PC-3 (cell line): ENCODE measurements around the gene LMO3. TPM values are rescaled to one million over a fixed set of nuclear protein-coding genes. Genes with fewer than 3 reads are reported as not detected.

Experiments
- ATAC-seq: fragments of 200-7000 bp; cut with Tn5 transposase; 2 replicates; pipeline ENCODE4 v1.9.1; 2020; ENCODE audit warnings: mild to moderate bottlenecking, moderate library complexity
- BruUV-seq: library from RNA; stranded (reverse); fragments of 400-500 nt; replicated peaks from 2 replicates; lab custom pipeline; 2021; lab: Mats Ljungman, UMichigan
- CTCF ChIA-PET: fragments of 300-600 bp; sonication (Branson Sonifier 250); formaldehyde crosslinking; loops from one replicate; lab custom pipeline; 2022; ENCODE audit warnings: antibody characterized with exemption; lab: Charles Lee
- POLR2A ChIA-PET: fragments of 300-600 bp; sonication (Branson Sonifier 250); formaldehyde crosslinking; loops from one replicate; lab custom pipeline; 2022; ENCODE audit warnings: antibody characterized with exemption; ENCODE audit not compliant: unreplicated experiment; lab: Charles Lee
- DNase-seq: peaks from one replicate; pipeline ENCODE4 v3.0.0-alpha.2; 2015
- H2AFZ ChIP-seq: fragments of 300-600 bp; sonication (generic); 2 replicates; pipeline ENCODE4 v1.6.0; 2016; ENCODE audit warnings: antibody characterized with exemption, low read length
- H3F3A ChIP-seq: fragments of 300-600 bp; sonication (generic); one replicate; pipeline ENCODE4 v1.6.0; 2017; ENCODE audit warnings: antibody characterized with exemption, low read length, control low read depth, mild to moderate bottlenecking; ENCODE audit not compliant: unreplicated experiment
- H3K27ac ChIP-seq: fragments of 300-600 bp; sonication (generic); 2 replicates; pipeline ENCODE4 v1.5.1; 2016; ENCODE audit warnings: mild to moderate bottlenecking, low read length
- H3K27me3 ChIP-seq: fragments of 300-600 bp; sonication (generic); 2 replicates; pipeline ENCODE4 v1.6.1; 2016; ENCODE audit warnings: low read length, mixed read lengths
- H3K36me3 ChIP-seq: fragments of 300-600 bp; sonication (generic); 2 replicates; pipeline ENCODE4 v1.6.1; 2016; ENCODE audit warnings: low read depth, mixed run types, low read length, mixed read lengths
- H3K4me1 ChIP-seq: fragments of 300-600 bp; sonication (generic); 2 replicates; pipeline ENCODE4 v1.5.1; 2016; ENCODE audit warnings: low read length; ENCODE audit not compliant: insufficient read depth
- H3K4me2 ChIP-seq: fragments of 300-600 bp; sonication (generic); 2 replicates; pipeline ENCODE4 v1.6.0; 2016; ENCODE audit warnings: low read length
- H3K4me3 ChIP-seq: fragments of 300-600 bp; sonication (generic); 2 replicates; pipeline ENCODE4 v1.5.1; 2016; ENCODE audit warnings: mild to moderate bottlenecking, low read length, mixed read lengths
- H3K79me2 ChIP-seq: fragments of 300-600 bp; sonication (generic); 2 replicates; pipeline ENCODE4 v1.6.1; 2017; ENCODE audit warnings: low read length, mixed read lengths
- H3K9ac ChIP-seq: fragments of 300-600 bp; sonication (generic); 2 replicates; pipeline ENCODE4 v1.6.0; 2016; ENCODE audit warnings: mild to moderate bottlenecking, low read length
- H3K9me2 ChIP-seq: fragments of 300-600 bp; sonication (generic); replicated peaks from 2 replicates; pipeline ENCODE4 v1.6.1; 2016; ENCODE audit warnings: mixed run types, low read length, mixed read lengths
- H3K9me3 ChIP-seq: fragments of 300-600 bp; sonication (generic); 2 replicates; pipeline ENCODE4 v1.6.1; 2016; ENCODE audit warnings: low read length, mixed read lengths
- H4K20me1 ChIP-seq: fragments of 300-600 bp; sonication (generic); 2 replicates; pipeline ENCODE4 v1.6.1; 2016; ENCODE audit warnings: low read length, mixed read lengths
- CTCF ChIP-seq: fragments of 300-600 bp; sonication (generic); conservative IDR thresholded peaks from 2 replicates; pipeline ENCODE4 v1.5.1; 2017; ENCODE audit warnings: antibody characterized with exemption, low read depth, mild to moderate bottlenecking, low read length
- EZH2 ChIP-seq: fragments of 300-600 bp; sonication (generic); IDR thresholded peaks from one replicate; pipeline ENCODE4 v1.6.1; 2017; ENCODE audit warnings: antibody characterized with exemption, mild to moderate bottlenecking, low read length; ENCODE audit not compliant: unreplicated experiment
- EZH2phosphoT487 ChIP-seq: fragments of 300-600 bp; sonication (generic); IDR thresholded peaks from 2 replicates; pipeline ENCODE4 v1.6.1; 2018; ENCODE audit warnings: mild to moderate bottlenecking, antibody characterized with exemption, low read length, borderline replicate concordance
- intact Hi-C: fragments of 100-400 bp; cut with micrococcal nuclease; formaldehyde crosslinking; loops from 2 replicates; pipeline ENCODE4 v1.9.0; 2023
- total RNA-seq: library from RNA; depleted of rRNA; stranded (reverse); fragments of >200 nt; gene quantifications from 2 replicates; pipeline ENCODE4 v1.2.3, GENCODE V29; 2014

LMO3 gene
- total RNA-seq, 1 experiment from 2014 or later = 2.3 TPM

GRCh38 chr12:16523284-16523950 is 82.5 kb downstream of the LMO3 start:
- DNase-seq (no peak), ATAC-seq (no peak)
- Histone ChIP-seq H3K9me3 (no peaks in the 10 kb centered on the region), H3K4me1 (peaks cover 28% of the 10 kb centered on the region), H2AFZ (no peak overlapping the region), H3K4me2 (peak overlapping the region; percentile 33), H3K79me2 (no peaks in the 10 kb centered on the region), H3K36me3 (no peaks in the 10 kb centered on the region), H3K27me3 (no peaks in the 10 kb centered on the region), H3K9ac (no peak overlapping the region), H3K9me2 (no peaks in the 10 kb centered on the region), H4K20me1 (no peaks in the 10 kb centered on the region), H3K4me3 (no peak overlapping the region), H3F3A (no peaks in the 10 kb centered on the region), H3K27ac (no peak overlapping the region; the same call in 1 of the 2 replicates)
- TF ChIP-seq EZH2phosphoT487 (no peak), CTCF (no peak), EZH2 (no peak)
- CTCF ChIA-PET = no interaction called here
- POLR2A ChIA-PET = no interaction called here
- BruUV-seq = no TSS peak
- intact Hi-C loops = loop anchor here (10.0 kb wide), 1 partner anchor 139 kb away; no protein-coding TSS in a partner anchor

GRCh38 chr12:16520328-16520727 is 85.6 kb downstream of the LMO3 start:
- Histone ChIP-seq H3K36me3 (no peaks in the 10 kb centered on the region), H3K9me3 (no peaks in the 10 kb centered on the region), H3K27ac (no peak overlapping the region), H3K4me2 (no peak overlapping the region), H4K20me1 (no peaks in the 10 kb centered on the region), H3K27me3 (no peaks in the 10 kb centered on the region), H3K79me2 (no peaks in the 10 kb centered on the region), H2AFZ (no peak overlapping the region), H3K9me2 (no peaks in the 10 kb centered on the region), H3K4me1 (peaks cover 16% of the 10 kb centered on the region), H3F3A (no peaks in the 10 kb centered on the region), H3K9ac (no peak overlapping the region), H3K4me3 (no peak overlapping the region)
- ATAC-seq (no peak), DNase-seq (no peak)
- intact Hi-C loops = loop anchor here (10.0 kb wide), 1 partner anchor 136 kb away; no protein-coding TSS in a partner anchor
- no peak for TF ChIP-seq EZH2
- TF ChIP-seq CTCF = no peak
- no peak for TF ChIP-seq EZH2phosphoT487
- CTCF ChIA-PET = no interaction called here
- POLR2A ChIA-PET = no interaction called here
- no TSS peak for BruUV-seq

- ATAC-seq (no peak), DNase-seq (peak; percentile 29)
- no peaks in the 10 kb centered on the region for H3K27me3 ChIP-seq
- H3K4me1 ChIP-seq = no peaks in the 10 kb centered on the region
- no peaks in the 10 kb centered on the region for H4K20me1 ChIP-seq
- H3K9me3 ChIP-seq = no peaks in the 10 kb centered on the region
- H3F3A ChIP-seq = no peaks in the 10 kb centered on the region
- H3K4me3 ChIP-seq = no peak overlapping the region
- POLR2A ChIA-PET = no interaction called here
- no peak overlapping the region for H3K4me2 ChIP-seq
- no peak for TF ChIP-seq CTCF
- TF ChIP-seq EZH2phosphoT487 = no peak
- no peak for TF ChIP-seq EZH2
- no peaks in the 10 kb centered on the region for H3K36me3 ChIP-seq
- H2AFZ ChIP-seq = no peak overlapping the region
- no peaks in the 10 kb centered on the region for H3K79me2 ChIP-seq
- intact Hi-C loops = no loop called here
- H3K9ac ChIP-seq = no peak overlapping the region
- no peak overlapping the region for H3K27ac ChIP-seq
- BruUV-seq = no TSS peak
- CTCF ChIA-PET = no interaction called here
- no peaks in the 10 kb centered on the region for H3K9me2 ChIP-seq
Measured at GRCh38 chr12:16515666-16516065, 90.3 kb downstream of the LMO3 start.
